HEK293 (cell line): ENCODE measurements around the gene CIITA.

Experiments used
- ATF2 ChIP-seq: fragments of 450-650 bp; formaldehyde crosslinking; IDR thresholded peaks from 2 replicates; pipeline ENCODE4 v1.5.1; 2016; ENCODE audit warnings: missing biosample characterization, missing genetic modification characterization, low read depth
- BCL11A ChIP-seq: fragments of 450-650 bp; formaldehyde crosslinking; IDR thresholded peaks from 2 replicates; pipeline ENCODE4 v1.5.1; 2016; ENCODE audit warnings: low read depth, missing biosample characterization, missing genetic modification characterization
- BCL11B ChIP-seq: fragments of 450-650 bp; formaldehyde crosslinking; IDR thresholded peaks from 2 replicates; pipeline ENCODE4 v1.5.1; 2016; ENCODE audit warnings: low read depth, missing biosample characterization, missing genetic modification characterization
- CTCF ChIP-seq: fragments of 450-650 bp; formaldehyde crosslinking; IDR thresholded peaks from 2 replicates; pipeline ENCODE4 v1.5.1; 2016; ENCODE audit warnings: missing biosample characterization, missing genetic modification characterization
- TRIM28 ChIP-seq: IDR thresholded peaks from 2 replicates; pipeline ENCODE4 v1.6.1; 2011; ENCODE audit warnings: low read length, control low read depth, borderline replicate concordance
- ZNF114 ChIP-seq: fragments of 450-650 bp; formaldehyde crosslinking; IDR thresholded peaks from 2 replicates; pipeline ENCODE4 v1.5.0; 2017; ENCODE audit warnings: missing biosample characterization, missing genetic modification characterization
- ZNF133 ChIP-seq: fragments of 450-650 bp; formaldehyde crosslinking; IDR thresholded peaks from 2 replicates; pipeline ENCODE4 v1.5.1; 2016; ENCODE audit warnings: missing biosample characterization, missing genetic modification characterization
- ZNF510 ChIP-seq: fragments of 450-650 bp; formaldehyde crosslinking; IDR thresholded peaks from 2 replicates; pipeline ENCODE4 v1.5.1; 2018; ENCODE audit warnings: mild to moderate bottlenecking, missing genetic modification characterization, missing biosample characterization; ENCODE audit not compliant: insufficient replicate concordance
- ZSCAN4 ChIP-seq: fragments of 450-650 bp; formaldehyde crosslinking; IDR thresholded peaks from 2 replicates; pipeline ENCODE4 v1.5.1; 2017; ENCODE audit warnings: missing biosample characterization, missing genetic modification characterization

- TF ChIP-seq ZNF133 (tag by site-specific recombination): no peak
- no peak for TF ChIP-seq CTCF
- no peak for TF ChIP-seq ZNF114 (tag by site-specific recombination)
- TF ChIP-seq ZSCAN4 (tag by site-specific recombination): no peak
- TF ChIP-seq BCL11A (tag by site-specific recombination): no peak
- no peak for TF ChIP-seq ZNF510 (tag by site-specific recombination)
- no peak for TF ChIP-seq ATF2 (tag by site-specific recombination)
- no peak for TF ChIP-seq TRIM28
- TF ChIP-seq BCL11B (tag by site-specific recombination): no peak
Measured at GRCh38 chr16:10878328-10878643, 1.3 kb downstream of the CIITA start.
